Keratinocyte (primary cell): ENCODE results near the gene SNRK. TPM values are rescaled to one million over a fixed set of nuclear protein-coding genes. Genes with fewer than 3 reads are reported as not detected.

Experiments used
- DNase-seq: peaks from one replicate; pipeline ENCODE4 v3.0.0-alpha.2; 2011; ENCODE audit warnings: low read depth, missing footprints, low spot score
- FAIRE-seq: peaks from 2 replicates; lab custom pipeline; 2011; peaks lifted over from hg19 to GRCh38; lab: Jason Lieb, UNC
- H2AFZ ChIP-seq: 2 replicates; pipeline ENCODE4 v1.6.0; 2012; ENCODE audit warnings: low read length, control low read depth, inconsistent platforms; ENCODE audit not compliant: control insufficient read depth
- H3K27ac ChIP-seq: 2 replicates; pipeline ENCODE4 v1.5.1; 2011; ENCODE audit warnings: low read length; ENCODE audit not compliant: control insufficient read depth, insufficient read depth
- H3K27me3 ChIP-seq: 3 replicates; pipeline ENCODE4 v1.6.0; 2011; ENCODE audit warnings: low read length; ENCODE audit not compliant: control insufficient read depth, insufficient read depth; ENCODE audit errors: extremely low read depth
- H3K36me3 ChIP-seq, 2 experiments: 2 replicates in 1 of 2; 3 replicates in 1 of 2; pipeline ENCODE4 v1.5.1; 2011; ENCODE audit warnings: low read length in 2 of 2, mild to moderate bottlenecking in 1 of 2; ENCODE audit not compliant: control insufficient read depth in 2 of 2, insufficient read depth in 2 of 2; ENCODE audit errors: extremely low read depth in 1 of 2
- H3K4me1 ChIP-seq: 3 replicates; pipeline ENCODE4 v1.5.1; 2011; ENCODE audit warnings: low read length; ENCODE audit not compliant: control insufficient read depth, insufficient read depth; ENCODE audit errors: extremely low read depth
- H3K4me2 ChIP-seq: 3 replicates; pipeline ENCODE4 v1.6.0; 2011; ENCODE audit warnings: low read depth, low read length; ENCODE audit not compliant: control insufficient read depth, insufficient read depth; ENCODE audit errors: extremely low read depth
- H3K4me3 ChIP-seq, 3 experiments: fragments of 200-600 bp in 1 of 3; sonication (generic) in 1 of 3; 2 replicates in 2 of 3; 3 replicates in 1 of 3; pipeline ENCODE4 v1.5.1; 2011 to 2016; ENCODE audit warnings: low read length in 3 of 3, mild to moderate bottlenecking in 3 of 3, control low read depth in 2 of 3, inconsistent platforms in 1 of 3, low read depth in 1 of 3, mixed read lengths in 1 of 3, mixed run types in 1 of 3, moderate library complexity in 1 of 3; ENCODE audit not compliant: control insufficient read depth in 2 of 3, insufficient read depth in 2 of 3; ENCODE audit errors: extremely low read depth in 1 of 3
- H3K79me2 ChIP-seq: 2 replicates; pipeline ENCODE4 v1.6.0; 2012; ENCODE audit warnings: low read length; ENCODE audit not compliant: control insufficient read depth, insufficient read depth
- H3K9ac ChIP-seq: 3 replicates; pipeline ENCODE4 v1.6.0; 2011; ENCODE audit warnings: low read length; ENCODE audit not compliant: control insufficient read depth, insufficient read depth; ENCODE audit errors: extremely low read depth
- H3K9me1 ChIP-seq: 3 replicates; pipeline ENCODE4 v1.6.0; 2011; ENCODE audit warnings: low read length; ENCODE audit not compliant: control insufficient read depth, insufficient read depth; ENCODE audit errors: extremely low read depth
- H3K9me3 ChIP-seq: 2 replicates; pipeline ENCODE4 v1.5.1; 2012; ENCODE audit warnings: low read depth, low read length; ENCODE audit not compliant: control insufficient read depth
- H4K20me1 ChIP-seq: 3 replicates; pipeline ENCODE4 v1.6.0; 2011; ENCODE audit warnings: low read length; ENCODE audit not compliant: control insufficient read depth, insufficient read depth; ENCODE audit errors: extremely low read depth
- CTCF ChIP-seq, 3 experiments: IDR thresholded peaks in 1 of 3; conservative IDR thresholded peaks in 1 of 3; optimal IDR thresholded peaks in 1 of 3; 2 replicates in 2 of 3; 3 replicates in 1 of 3; pipeline versions ENCODE3 to v1.5.1; 2011; ENCODE audit warnings: low read length in 3 of 3, mild to moderate bottlenecking in 3 of 3, moderate library complexity in 2 of 3, control low read depth in 1 of 3, inconsistent platforms in 1 of 3; ENCODE audit not compliant: insufficient read depth in 2 of 3; ENCODE audit errors: extremely low read depth in 1 of 3
- EZH2 ChIP-seq: IDR thresholded peaks from one replicate; pipeline ENCODE4 v1.6.1; 2012; ENCODE audit warnings: inconsistent platforms, mild to moderate bottlenecking, low read length, moderate library complexity
- dilution Hi-C: fragments of 300-500 bp; cut with MboI; formaldehyde crosslinking; loops from one replicate; pipeline ENCODE4 v1.7.0; 2020; ENCODE audit warnings: low sequenced_read_pairs; ENCODE audit not compliant: extremely low pct_ligation_motif_present
- polyA plus RNA-seq, 5 experiments: library from polyadenylated mRNA; depleted of rRNA in 3 of 5; stranded (reverse) in 3 of 5; stranded (forward) in 1 of 5; unstranded in 1 of 5; fragments of >200 nt; gene quantifications; 1 replicate in 1 of 5; 2 replicates in 3 of 5; 3 replicates in 1 of 5; pipeline versions ENCODE4 v1.2.1 to v1.2.3, GENCODE V29; 2011 to 2012; ENCODE audit warnings: missing spikeins in 2 of 5, low read depth in 1 of 5, low replicate concordance in 1 of 5

Gene SNRK
- polyA plus RNA-seq, 1 donor (not counting 4 experiments of a cell fraction or from before 2014, with no cell fraction given), result 15.7 TPM

DNA sequence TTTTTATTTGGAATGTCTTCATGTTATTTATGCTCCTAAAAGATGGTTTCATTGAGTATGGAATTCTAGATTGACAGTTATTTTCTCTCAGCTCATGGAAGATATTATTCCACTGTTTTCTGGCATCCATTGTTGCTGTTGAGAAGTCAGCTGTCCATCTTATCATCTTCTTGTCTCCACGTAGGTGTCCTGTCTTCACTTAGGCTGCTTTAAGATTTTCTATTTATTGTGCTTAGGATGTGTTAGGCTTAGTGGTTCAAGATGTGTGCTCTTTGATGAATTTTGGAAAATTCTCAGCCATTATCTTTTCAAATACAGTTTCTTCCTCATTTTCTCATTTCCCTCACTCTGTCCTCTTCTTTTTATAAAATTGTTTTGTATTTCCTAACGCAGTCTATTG, 52.0 kb downstream of the SNRK start:
- H2AFZ ChIP-seq, result no peak overlapping the region
- H4K20me1 ChIP-seq, result no peaks in the 10 kb centered on the region
- dilution Hi-C loops, result no loop called here
- H3K4me2 ChIP-seq, result no peak overlapping the region
- TF ChIP-seq CTCF (optimal IDR thresholded peaks at IDR 0.05 in 1 of 3, IDR thresholded peaks at IDR 0.05 in 1 of 3, conservative IDR thresholded peaks at IDR 0.05 in 1 of 3; ENCODE audit: extremely low read depth in 1 of 3, insufficient read depth in 2 of 3, low read length in 3 of 3), result no peak
- TF ChIP-seq EZH2, result no peak
- H3K4me1 ChIP-seq, result no peaks in the 10 kb centered on the region
- no peak overlapping the region for H3K9ac ChIP-seq
- peaks cover 10% of the 10 kb centered on the region for H3K9me3 ChIP-seq
- H3K79me2 ChIP-seq, result peaks cover 25% of the 10 kb centered on the region
- H3K27me3 ChIP-seq, result no peaks in the 10 kb centered on the region
- DNase-seq, result no peak
- H3K36me3 ChIP-seq, result peaks cover 14 to 24% of the 10 kb centered on the region in 2 experiments
- H3K9me1 ChIP-seq, result no peaks in the 10 kb centered on the region
- FAIRE-seq, result no peak
- no peak overlapping the region for H3K4me3 ChIP-seq
- no peak overlapping the region for H3K27ac ChIP-seq

DNA sequence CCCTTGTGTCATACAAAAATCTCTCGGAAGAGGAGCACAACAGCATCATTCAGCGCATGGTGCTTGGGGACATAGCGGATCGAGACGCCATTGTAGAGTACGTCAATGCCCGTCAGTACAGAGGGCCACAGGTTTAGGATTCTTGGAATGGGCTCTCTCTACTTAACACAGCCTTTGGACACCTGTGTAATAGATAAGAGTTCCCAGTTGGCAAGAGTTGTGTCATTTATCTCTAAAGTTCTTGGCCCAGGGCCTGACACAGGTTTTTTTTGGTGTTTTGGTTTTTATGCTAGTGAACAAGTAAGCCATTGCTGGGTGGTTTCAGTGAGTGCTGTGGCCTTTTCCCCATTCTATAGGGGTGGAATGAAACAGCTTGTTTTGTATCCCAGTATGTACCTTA, 54.1 kb downstream of the SNRK start:
- H3K9me1 ChIP-seq, result no peaks in the 10 kb centered on the region
- TF ChIP-seq CTCF (optimal IDR thresholded peaks at IDR 0.05 in 1 of 3, IDR thresholded peaks at IDR 0.05 in 1 of 3, conservative IDR thresholded peaks at IDR 0.05 in 1 of 3; ENCODE audit: extremely low read depth in 1 of 3, insufficient read depth in 2 of 3, low read length in 3 of 3), result no peak
- no peak for TF ChIP-seq EZH2
- dilution Hi-C loops, result no loop called here
- no peaks in the 10 kb centered on the region for H4K20me1 ChIP-seq
- no peaks in the 10 kb centered on the region for H3K4me1 ChIP-seq
- no peak overlapping the region for H2AFZ ChIP-seq
- no peak overlapping the region for H3K27ac ChIP-seq
- no peak overlapping the region for H3K9ac ChIP-seq
- H3K4me2 ChIP-seq, result no peak overlapping the region
- no peaks in the 10 kb centered on the region for H3K27me3 ChIP-seq
- no peak overlapping the region for H3K4me3 ChIP-seq
- peaks cover 10% of the 10 kb centered on the region for H3K9me3 ChIP-seq
- peaks cover 16 to 27% of the 10 kb centered on the region in 2 experiments for H3K36me3 ChIP-seq
- H3K79me2 ChIP-seq, result peaks cover 21% of the 10 kb centered on the region
- DNase-seq (no peak), FAIRE-seq (no peak)
